ENCODE measurements around the gene POFUT1.

- no peak for TF ChIP-seq POLR2AphosphoS5 (IDR thresholded peaks at IDR 0.05; ENCODE audit: low read depth, low read length)
- no peak for TF ChIP-seq YY1 (IDR thresholded peaks at IDR 0.05; ENCODE audit: low read depth)
- no peak for TF ChIP-seq SMC3 (IDR thresholded peaks at IDR 0.05; ENCODE audit: low read depth, low read length)
- no peak for TF ChIP-seq CTCF (IDR thresholded peaks at IDR 0.05)
Measured at GRCh38 chr20:32285621-32286371, 78.1 kb downstream of the POFUT1 start.

Measured in SK-N-SH (cell line).